AG09309 (cell line): ENCODE results near the gene MAFG.
A peak's percentile ranks its signal among the peaks of the same experiment; 100 is the strongest.

Experiments used
- DNase-seq: peaks from one replicate; pipeline ENCODE4 v3.0.0-alpha.2; 2010; ENCODE audit warnings: low read depth
- H3K4me3 ChIP-seq: 2 replicates; pipeline ENCODE4 v1.5.1; 2011; ENCODE audit warnings: mild to moderate bottlenecking, low read depth, low read length, moderate library complexity; ENCODE audit not compliant: control insufficient read depth
- CTCF ChIP-seq: IDR thresholded peaks from 2 replicates; pipeline ENCODE4 v1.5.1; 2011; ENCODE audit warnings: mild to moderate bottlenecking, low read depth, low read length, inconsistent platforms; ENCODE audit not compliant: insufficient read depth, control insufficient read depth; ENCODE audit errors: missing control alignments

Gene MAFG

GRCh38 chr17:81902023-81902652 is 25.4 kb downstream of the MAFG start, which contains the start of gene NPB:
TSS of gene NPB (plus strand) at chr17:81902238. CDS start at chr17:81902278, 40 bp downstream.
- H3K4me3 ChIP-seq = peak within 1 kb of the TSS; percentile 6; the same call in 1 of the 2 replicates
- no peak for DNase-seq
- no peak for TF ChIP-seq CTCF

- H3K4me3 ChIP-seq = peak overlapping the region; percentile 6; the same call in 1 of the 2 replicates
These were observed 26.1 kb downstream of the MAFG start for GRCh38 chr17:81901167-81902022.

GRCh38 chr17:81900181-81900820 is 27.2 kb downstream of the MAFG start:
- TF ChIP-seq CTCF = no peak
- no peak for DNase-seq
- H3K4me3 ChIP-seq = no peak overlapping the region

More at GRCh38 chr17:81901167-81902022, 26.1 kb downstream of the MAFG start:
- no peak for DNase-seq
- TF ChIP-seq CTCF = no peak

GRCh38 chr17:81899514-81900166 is 27.9 kb downstream of the MAFG start:
- DNase-seq = no peak
- TF ChIP-seq CTCF = no peak
- H3K4me3 ChIP-seq = no peak overlapping the region

GRCh38 chr17:81898885-81899284 is 28.6 kb downstream of the MAFG start:
- H3K4me3 ChIP-seq = no peak overlapping the region
- DNase-seq = no peak
- TF ChIP-seq CTCF = no peak
